WTC11 (cell line): Measurements from ENCODE around the gene CLEC3B.

Source experiments
- AFF4 ChIP-seq: sonication (generic); formaldehyde crosslinking; IDR thresholded peaks from 2 replicates; pipeline ENCODE4 v1.8.1; 2023; ENCODE audit warnings: mild to moderate bottlenecking, missing genetic modification reagents, borderline replicate concordance
- IRF2 ChIP-seq: sonication (generic); formaldehyde crosslinking; IDR thresholded peaks from 2 replicates; pipeline ENCODE4 v1.8.0; 2022; ENCODE audit warnings: low read depth, missing genetic modification reagents, borderline replicate concordance
- MYBL2 ChIP-seq: sonication (generic); formaldehyde crosslinking; IDR thresholded peaks from 2 replicates; pipeline ENCODE4 v1.8.1; 2023; ENCODE audit warnings: mild to moderate bottlenecking, moderate library complexity, missing genetic modification reagents
- NR2C2 ChIP-seq: sonication (generic); formaldehyde crosslinking; IDR thresholded peaks from 2 replicates; pipeline ENCODE4 v1.8.0; 2022; ENCODE audit warnings: mild to moderate bottlenecking, missing genetic modification reagents
- OVOL2 ChIP-seq: fragments of 250-450 bp; sonication (Bioruptor Pico); IDR thresholded peaks from 2 replicates; pipeline ENCODE4 v1.9.0; 2021; ENCODE audit warnings: mild to moderate bottlenecking, borderline replicate concordance
- PRDM15 ChIP-seq: sonication (generic); formaldehyde crosslinking; IDR thresholded peaks from 2 replicates; pipeline ENCODE4 v1.8.0; 2022; ENCODE audit warnings: missing genetic modification reagents
- SMAD3 ChIP-seq: sonication (generic); formaldehyde crosslinking; IDR thresholded peaks from 2 replicates; pipeline ENCODE4 v1.8.0; 2022; ENCODE audit warnings: missing genetic modification reagents, mild to moderate bottlenecking, borderline replicate concordance
- STAT6 ChIP-seq: sonication (generic); formaldehyde crosslinking; conservative IDR thresholded peaks from 2 replicates; pipeline ENCODE4 v1.8.1; 2023; ENCODE audit warnings: mild to moderate bottlenecking, low read depth, missing genetic modification reagents, moderate library complexity
- ZNF423 ChIP-seq: fragments of 250-450 bp; sonication (Bioruptor Pico); IDR thresholded peaks from 2 replicates; pipeline ENCODE4 v2.1.2; 2022; ENCODE audit warnings: mild to moderate bottlenecking, moderate library complexity
- TF ChIP-seq, protein P1 (sequence below): fragments of 200-600 bp; IDR thresholded peaks from 2 replicates; pipeline ENCODE4 v1.8.0; 2022; ENCODE audit warnings: antibody characterized with exemption
- TF ChIP-seq, protein P2 (sequence below): sonication (generic); formaldehyde crosslinking; IDR thresholded peaks from 2 replicates; pipeline ENCODE4 v1.8.0; 2022; ENCODE audit warnings: mild to moderate bottlenecking, missing genetic modification reagents
- TF ChIP-seq, protein P3 (sequence below): sonication (generic); formaldehyde crosslinking; IDR thresholded peaks from 2 replicates; pipeline ENCODE4 v1.8.1; 2023; ENCODE audit warnings: mild to moderate bottlenecking, moderate library complexity, missing genetic modification reagents
- TF ChIP-seq, protein P4 (sequence below): sonication (generic); formaldehyde crosslinking; IDR thresholded peaks from 2 replicates; pipeline ENCODE4 v1.8.0; 2023; ENCODE audit warnings: missing genetic modification reagents

- TF ChIP-seq, protein P1, sequence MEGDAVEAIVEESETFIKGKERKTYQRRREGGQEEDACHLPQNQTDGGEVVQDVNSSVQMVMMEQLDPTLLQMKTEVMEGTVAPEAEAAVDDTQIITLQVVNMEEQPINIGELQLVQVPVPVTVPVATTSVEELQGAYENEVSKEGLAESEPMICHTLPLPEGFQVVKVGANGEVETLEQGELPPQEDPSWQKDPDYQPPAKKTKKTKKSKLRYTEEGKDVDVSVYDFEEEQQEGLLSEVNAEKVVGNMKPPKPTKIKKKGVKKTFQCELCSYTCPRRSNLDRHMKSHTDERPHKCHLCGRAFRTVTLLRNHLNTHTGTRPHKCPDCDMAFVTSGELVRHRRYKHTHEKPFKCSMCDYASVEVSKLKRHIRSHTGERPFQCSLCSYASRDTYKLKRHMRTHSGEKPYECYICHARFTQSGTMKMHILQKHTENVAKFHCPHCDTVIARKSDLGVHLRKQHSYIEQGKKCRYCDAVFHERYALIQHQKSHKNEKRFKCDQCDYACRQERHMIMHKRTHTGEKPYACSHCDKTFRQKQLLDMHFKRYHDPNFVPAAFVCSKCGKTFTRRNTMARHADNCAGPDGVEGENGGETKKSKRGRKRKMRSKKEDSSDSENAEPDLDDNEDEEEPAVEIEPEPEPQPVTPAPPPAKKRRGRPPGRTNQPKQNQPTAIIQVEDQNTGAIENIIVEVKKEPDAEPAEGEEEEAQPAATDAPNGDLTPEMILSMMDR = no peak
- TF ChIP-seq AFF4 (CRISPR knock-in tag) (no peak), MYBL2 (CRISPR knock-in tag) (no peak; the same call in 1 of the 2 replicates), OVOL2 (CRISPR knock-in tag) (no peak), NR2C2 (CRISPR knock-in tag) (no peak), PRDM15 (CRISPR knock-in tag) (no peak), ZNF423 (CRISPR knock-in tag) (no peak), IRF2 (CRISPR knock-in tag) (no peak), SMAD3 (CRISPR knock-in tag) (no peak), STAT6 (CRISPR knock-in tag) (no peak)
- TF ChIP-seq, protein P2, sequence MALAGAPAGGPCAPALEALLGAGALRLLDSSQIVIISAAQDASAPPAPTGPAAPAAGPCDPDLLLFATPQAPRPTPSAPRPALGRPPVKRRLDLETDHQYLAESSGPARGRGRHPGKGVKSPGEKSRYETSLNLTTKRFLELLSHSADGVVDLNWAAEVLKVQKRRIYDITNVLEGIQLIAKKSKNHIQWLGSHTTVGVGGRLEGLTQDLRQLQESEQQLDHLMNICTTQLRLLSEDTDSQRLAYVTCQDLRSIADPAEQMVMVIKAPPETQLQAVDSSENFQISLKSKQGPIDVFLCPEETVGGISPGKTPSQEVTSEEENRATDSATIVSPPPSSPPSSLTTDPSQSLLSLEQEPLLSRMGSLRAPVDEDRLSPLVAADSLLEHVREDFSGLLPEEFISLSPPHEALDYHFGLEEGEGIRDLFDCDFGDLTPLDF = no peak
- TF ChIP-seq, protein P3, sequence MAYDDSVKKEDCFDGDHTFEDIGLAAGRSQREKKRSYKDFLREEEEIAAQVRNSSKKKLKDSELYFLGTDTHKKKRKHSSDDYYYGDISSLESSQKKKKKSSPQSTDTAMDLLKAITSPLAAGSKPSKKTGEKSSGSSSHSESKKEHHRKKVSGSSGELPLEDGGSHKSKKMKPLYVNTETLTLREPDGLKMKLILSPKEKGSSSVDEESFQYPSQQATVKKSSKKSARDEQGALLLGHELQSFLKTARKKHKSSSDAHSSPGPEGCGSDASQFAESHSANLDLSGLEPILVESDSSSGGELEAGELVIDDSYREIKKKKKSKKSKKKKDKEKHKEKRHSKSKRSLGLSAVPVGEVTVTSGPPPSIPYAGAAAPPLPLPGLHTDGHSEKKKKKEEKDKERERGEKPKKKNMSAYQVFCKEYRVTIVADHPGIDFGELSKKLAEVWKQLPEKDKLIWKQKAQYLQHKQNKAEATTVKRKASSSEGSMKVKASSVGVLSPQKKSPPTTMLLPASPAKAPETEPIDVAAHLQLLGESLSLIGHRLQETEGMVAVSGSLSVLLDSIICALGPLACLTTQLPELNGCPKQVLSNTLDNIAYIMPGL (CRISPR knock-in tag) = no peak
- TF ChIP-seq, protein P4, sequence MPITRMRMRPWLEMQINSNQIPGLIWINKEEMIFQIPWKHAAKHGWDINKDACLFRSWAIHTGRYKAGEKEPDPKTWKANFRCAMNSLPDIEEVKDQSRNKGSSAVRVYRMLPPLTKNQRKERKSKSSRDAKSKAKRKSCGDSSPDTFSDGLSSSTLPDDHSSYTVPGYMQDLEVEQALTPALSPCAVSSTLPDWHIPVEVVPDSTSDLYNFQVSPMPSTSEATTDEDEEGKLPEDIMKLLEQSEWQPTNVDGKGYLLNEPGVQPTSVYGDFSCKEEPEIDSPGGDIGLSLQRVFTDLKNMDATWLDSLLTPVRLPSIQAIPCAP (CRISPR knock-in tag) = no peak
These were observed 9.6 kb downstream of the CLEC3B start for GRCh38 chr3:45035441-45036301.
